GM19372 (cell line): ENCODE results near the gene GNAQ.
"Not testable (repeated sequence)": the region's sequence is repeated elsewhere in the genome, so short reads cannot be mapped to it uniquely, and the experiment has no call there.

Experiments
- ATAC-seq: cut with Tn5 transposase; IDR thresholded peaks from one replicate; pipeline ENCODE4 v1.9.1; 2021; ENCODE audit warnings: mild to moderate bottlenecking, low read depth, moderate library complexity; ENCODE audit not compliant: unreplicated experiment

GNAQ gene

GRCh38 chr9:77887662-77888061 lies 143.9 kb downstream of the GNAQ start:
- ATAC-seq: no peak

DNA sequence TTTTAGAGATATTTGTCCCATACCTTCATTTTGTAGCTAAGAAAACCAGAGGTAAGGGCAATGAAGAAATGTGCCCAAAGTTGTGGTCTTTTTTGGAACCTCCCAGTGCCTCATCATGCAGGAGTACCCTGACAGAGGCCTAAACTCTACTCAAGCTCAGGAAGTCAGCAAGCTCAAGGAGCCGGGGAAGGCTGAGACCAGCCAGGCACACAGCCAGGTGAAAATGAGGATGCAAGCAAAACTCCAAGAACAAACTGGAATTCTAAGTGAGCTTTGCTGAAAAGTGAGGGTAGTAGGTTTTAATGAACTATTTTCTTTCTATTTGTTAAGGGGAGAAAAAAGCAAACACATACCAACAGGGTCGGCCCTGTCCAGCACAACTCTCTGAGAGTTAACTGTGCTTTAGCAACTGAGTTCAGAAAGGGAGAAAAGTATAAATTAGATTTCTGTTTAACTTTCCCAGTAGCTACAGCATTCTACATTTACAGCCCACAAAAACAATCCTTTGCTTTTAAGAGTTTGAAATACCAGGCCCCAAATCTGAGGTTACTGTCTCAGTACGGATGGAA lies 146.4 kb downstream of the GNAQ start:
- no peak for ATAC-seq

DNA sequence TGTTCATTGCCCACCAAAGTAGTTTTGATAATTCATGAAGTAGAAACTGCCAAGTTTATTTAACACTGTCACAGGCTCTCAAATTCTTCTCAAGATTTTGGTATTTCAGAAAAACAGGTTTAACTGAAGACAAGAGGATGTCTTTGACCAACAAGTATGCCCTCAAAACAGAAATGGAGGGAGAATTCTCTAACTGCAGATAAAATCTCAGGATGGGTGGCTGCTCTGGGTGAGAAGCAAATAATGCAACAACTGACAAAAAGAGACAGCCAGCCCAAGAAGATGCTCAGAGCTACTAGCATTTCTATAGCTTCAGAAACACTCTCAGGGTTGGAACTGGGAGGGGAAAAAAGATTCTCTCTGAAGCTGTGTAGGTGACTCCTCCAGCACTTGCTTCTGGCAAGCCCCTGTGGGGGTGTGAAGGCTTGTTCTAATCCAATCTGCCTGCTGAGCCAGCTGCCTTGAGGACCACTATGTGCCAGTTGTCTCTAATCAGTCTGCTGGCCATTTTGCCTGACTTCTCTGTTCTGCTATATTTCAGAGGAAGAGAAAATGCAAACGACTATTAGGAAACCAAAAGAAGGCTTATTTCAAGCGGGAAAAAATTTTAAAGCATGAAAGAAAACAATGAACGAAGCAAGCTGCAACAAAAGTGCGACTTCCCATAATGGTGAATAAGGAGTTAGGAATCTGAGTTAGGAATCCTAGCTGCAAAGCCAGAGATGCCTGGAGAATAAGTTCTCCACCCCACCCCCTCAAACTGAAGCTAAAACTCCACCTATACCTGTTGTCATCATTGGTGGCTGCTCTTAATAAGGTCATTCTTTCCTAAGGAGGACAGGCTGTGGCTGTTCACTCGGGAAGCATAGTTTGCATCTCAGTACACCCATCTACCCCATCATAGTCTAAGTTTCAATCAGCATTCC lies 147.5 kb downstream of the GNAQ start:
- no peak for ATAC-seq

DNA sequence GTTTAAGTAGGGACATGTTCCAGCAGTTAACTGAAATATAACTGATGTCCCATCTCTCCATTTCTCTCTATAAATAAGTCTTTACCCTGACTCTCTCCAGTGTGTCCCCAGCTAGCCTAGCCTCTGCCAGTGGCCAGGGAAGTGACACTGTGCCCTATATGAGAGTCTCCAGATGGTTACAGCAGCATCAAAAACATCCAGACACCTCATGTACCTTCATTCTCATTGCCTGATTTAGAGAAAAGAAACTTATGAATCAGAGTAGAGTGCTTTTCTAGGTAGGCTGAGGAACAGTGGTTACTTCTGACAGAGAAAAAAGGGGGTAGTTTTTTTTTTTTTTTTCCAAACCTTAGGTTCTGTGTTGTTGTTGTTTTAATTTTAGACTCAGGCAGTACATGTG lies 148.5 kb downstream of the GNAQ start:
- no peak for ATAC-seq

DNA sequence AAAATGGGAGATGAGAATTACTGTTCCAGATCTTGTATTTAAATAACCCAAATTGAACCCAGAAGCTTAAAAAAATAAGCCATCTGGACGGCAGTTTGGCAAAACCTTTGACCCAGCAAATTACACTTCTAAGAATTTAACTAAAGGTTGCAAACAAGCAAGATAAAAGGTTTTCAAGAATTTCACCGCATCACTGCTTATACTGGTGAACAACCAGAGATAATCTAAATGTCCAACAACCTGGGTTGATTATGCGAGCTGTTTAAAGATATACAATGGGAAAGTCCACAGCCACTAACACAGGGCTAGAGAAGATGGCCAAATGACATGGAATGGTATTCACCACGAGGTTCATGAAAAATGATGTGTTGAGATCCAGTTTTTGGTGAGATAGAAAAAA lies 149.3 kb downstream of the GNAQ start:
- ATAC-seq: no peak

GRCh38 chr9:77881634-77882033 lies 150.0 kb downstream of the GNAQ start:
- ATAC-seq: not testable (repeated sequence)

- ATAC-seq: no peak
Observed at GRCh38 chr9:77881111-77881510, 150.5 kb downstream of the GNAQ start.

GRCh38 chr9:77879437-77879943 lies 152.1 kb downstream of the GNAQ start:
- no peak for ATAC-seq

DNA sequence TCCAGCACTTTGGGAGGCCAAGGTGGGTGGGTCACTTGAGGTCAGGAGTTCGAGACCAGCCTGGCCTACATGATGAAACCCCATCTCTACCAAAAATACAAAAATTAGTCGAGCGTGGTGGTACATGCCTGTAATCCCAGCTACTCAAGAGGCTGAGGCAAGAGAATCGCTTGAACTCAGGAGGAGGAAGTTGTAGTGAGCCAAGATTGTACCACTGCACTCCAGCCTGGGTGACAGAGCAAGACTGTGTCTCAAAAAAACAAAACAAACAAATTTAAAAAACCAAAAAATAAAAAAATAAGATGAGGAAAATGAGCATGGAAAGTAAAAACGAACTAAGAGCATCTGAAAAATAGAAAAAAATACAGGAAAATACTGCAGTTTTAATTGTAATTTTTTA lies 152.8 kb downstream of the GNAQ start:
- not testable (repeated sequence) for ATAC-seq

GRCh38 chr9:77877976-77878375 lies 153.6 kb downstream of the GNAQ start:
- ATAC-seq: no peak

DNA sequence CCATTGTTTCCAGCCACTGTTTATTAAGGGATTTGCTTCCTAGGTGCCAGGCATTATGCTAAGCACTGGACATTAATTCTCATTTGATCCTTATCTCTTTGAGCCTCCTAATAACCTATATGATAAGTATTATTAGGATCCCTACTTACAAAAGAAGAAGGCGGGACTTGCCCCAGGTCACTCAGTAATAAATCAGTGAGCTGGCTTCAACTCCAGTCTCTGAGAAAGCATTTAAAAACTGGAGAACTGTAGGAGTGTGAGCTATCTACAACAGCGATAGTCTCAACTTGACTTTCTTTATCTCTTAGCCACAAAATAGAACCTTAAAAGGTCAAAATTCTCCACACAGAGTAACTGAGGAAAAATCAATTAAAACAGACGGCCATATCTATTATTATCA lies 155.0 kb downstream of the GNAQ start:
- ATAC-seq: no peak

DNA sequence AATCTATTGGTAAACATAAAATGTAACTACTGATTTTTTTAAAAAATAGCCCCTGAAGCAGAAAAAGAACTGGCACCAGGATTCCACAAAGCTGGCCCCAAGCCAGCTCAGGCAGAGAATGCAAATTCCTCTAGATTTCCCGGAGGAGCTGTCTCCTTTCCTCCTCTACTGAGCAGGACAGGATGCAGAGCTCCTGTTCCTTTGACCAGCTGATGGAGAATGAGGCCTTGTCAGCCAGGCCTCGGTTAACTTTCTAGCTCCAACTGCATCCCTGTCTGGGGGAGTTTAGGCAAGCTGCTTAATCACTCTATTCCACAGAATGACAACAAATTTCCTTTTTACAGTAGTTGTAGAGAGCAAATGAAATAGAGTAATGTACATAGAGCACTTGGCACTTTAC lies 155.5 kb downstream of the GNAQ start:
- no peak for ATAC-seq

GRCh38 chr9:77872863-77873262 lies 158.7 kb downstream of the GNAQ start:
- no peak for ATAC-seq

GRCh38 chr9:77872177-77872576 lies 159.4 kb downstream of the GNAQ start:
- no peak for ATAC-seq

DNA sequence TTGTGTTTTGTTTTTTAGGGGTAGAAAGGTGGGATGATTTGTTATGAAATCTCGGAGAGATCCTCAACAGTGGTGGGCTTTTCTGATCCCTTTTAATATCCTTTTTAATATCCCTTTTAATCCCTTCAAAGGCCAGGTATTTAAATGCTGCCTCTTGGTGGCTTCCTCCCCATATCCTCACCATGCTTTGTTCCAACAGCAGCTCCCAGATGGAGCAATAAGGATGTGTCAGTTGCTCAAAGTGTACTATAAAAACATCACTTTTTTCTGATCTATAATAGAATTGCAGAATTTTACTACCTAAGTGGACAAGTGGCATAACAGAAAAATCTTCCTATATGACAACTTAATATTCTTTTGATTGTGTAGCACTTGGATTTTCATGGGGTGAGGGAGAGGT lies 160.1 kb downstream of the GNAQ start:
- no peak for ATAC-seq

DNA sequence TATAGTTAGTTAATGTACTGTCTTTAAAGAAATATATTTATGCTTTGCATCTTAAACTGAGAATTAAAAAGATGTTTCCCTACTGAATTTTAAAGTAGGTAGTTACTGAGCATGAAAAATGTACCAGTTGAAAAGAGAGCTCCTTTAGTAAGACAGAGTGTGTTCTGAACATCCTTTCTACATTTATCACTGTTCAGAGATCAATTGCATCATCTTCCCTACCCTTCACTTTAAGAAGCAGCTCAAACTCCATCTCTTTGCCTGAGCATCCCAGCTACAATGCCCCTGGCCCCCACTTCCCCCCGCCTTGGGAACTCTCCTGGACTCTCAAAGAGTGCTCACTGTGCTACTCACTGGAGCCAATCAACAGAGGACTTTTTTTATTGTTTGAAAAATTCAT lies 164.7 kb downstream of the GNAQ start:
- ATAC-seq: no peak

- ATAC-seq: no peak
Observed at GRCh38 chr9:77865385-77866047, 166.1 kb downstream of the GNAQ start.

- no peak for ATAC-seq
Observed at GRCh38 chr9:77864211-77864889, 167.3 kb downstream of the GNAQ start.

- not testable (repeated sequence) for ATAC-seq
Observed at GRCh38 chr9:77863638-77864037, 168.0 kb downstream of the GNAQ start.

DNA sequence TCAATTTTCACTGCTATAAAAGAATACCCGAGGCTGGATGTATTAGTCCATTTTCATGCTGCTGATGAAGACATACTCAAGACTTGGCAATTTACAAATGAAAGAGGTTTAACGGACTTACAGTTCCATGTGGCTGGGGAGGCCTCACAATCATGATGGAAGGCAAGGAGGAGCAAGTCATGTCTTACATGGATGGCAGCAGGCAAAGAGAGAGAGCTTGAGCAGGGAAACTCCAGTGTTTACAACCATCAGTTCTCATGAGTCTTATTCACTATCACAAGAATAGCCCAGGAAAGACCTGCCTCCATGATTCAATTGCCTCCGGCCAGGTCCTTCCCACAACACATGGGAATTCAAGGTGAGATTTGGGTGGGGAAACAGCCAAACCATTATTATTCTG lies 170.7 kb downstream of the GNAQ start:
- ATAC-seq: not testable (repeated sequence)
